Prostate gland (tissue), 2 donors: ENCODE results near the gene PPP1R11. TPM values are rescaled to one million over a fixed set of nuclear protein-coding genes. Genes with fewer than 3 reads are reported as not detected.
A peak's percentile ranks its signal among the peaks of the same experiment; 100 is the strongest.

ENCODE experiments used
- DNase-seq: peaks from one replicate; pipeline ENCODE4 v3.0.0-alpha.2; 2019; ENCODE audit warnings: low spot score
- H3K27ac ChIP-seq, 2 donors: fragments of 200-600 bp; sonication (generic); 2 replicates each; pipeline ENCODE4 v1.5.1; 2017 to 2019
- H3K27me3 ChIP-seq: fragments of 200-600 bp; sonication (generic); replicated peaks from 2 replicates; pipeline ENCODE4 v1.5.1; 2019; ENCODE audit not compliant: insufficient read depth
- H3K36me3 ChIP-seq, 2 donors: fragments of 200-600 bp; sonication (generic); 1 replicate in 1 of 2; 2 replicates in 1 of 2; pipeline versions ENCODE4 v1.5.1 to v1.8.1; 2017 to 2019
- H3K4me1 ChIP-seq: fragments of 200-600 bp; sonication (generic); replicated peaks from 2 replicates; pipeline ENCODE4 v1.5.1; 2019
- H3K4me3 ChIP-seq, 2 donors: fragments of 200-600 bp; sonication (generic); 2 replicates each; pipeline ENCODE4 v1.5.1; 2017 to 2019
- H3K9me3 ChIP-seq: fragments of 200-600 bp; sonication (generic); 2 replicates; pipeline ENCODE4 v1.5.1; 2017
- POLR2A ChIP-seq: fragments of 450-650 bp; IDR thresholded peaks from one replicate; pipeline ENCODE4 v1.6.1; 2016; ENCODE audit warnings: antibody characterized with exemption, mild to moderate bottlenecking
- POLR2AphosphoS5 ChIP-seq: sonication (generic); formaldehyde crosslinking; IDR thresholded peaks from one replicate; pipeline ENCODE4 v1.6.1; 2017; ENCODE audit warnings: antibody characterized with exemption
- WGBS: methylation state at CpG from one replicate; pipeline ENCODE4 v1.1.5; 2018; 5-methylcytosine and 5-hydroxymethylcytosine counted together
- intact Hi-C: fragments of 100-400 bp; cut with DNase I; formaldehyde crosslinking; loops from one replicate; pipeline ENCODE4 v1.14.2; 2022
- total RNA-seq, 2 donors: library from RNA; depleted of rRNA; stranded (reverse); fragments of >200 nt; gene quantifications; one replicate each; pipeline ENCODE4 v1.1.0, GENCODE V29; 2016
- TF ChIP-seq, protein P1 (sequence below), 4 experiments: fragments of 200-600 bp in 2 of 4; fragments of 450-650 bp in 2 of 4; sonication (generic) in 2 of 4; IDR thresholded peaks; 1 replicate in 3 of 4; 2 replicates in 1 of 4; pipeline ENCODE4 v1.5.1; 2016 to 2019; ENCODE audit warnings: antibody characterized with exemption in 4 of 4, mild to moderate bottlenecking in 2 of 4, moderate library complexity in 2 of 4

Gene PPP1R11
- total RNA-seq, 2 donors from 2014 or later = 49.7 to 59.3 TPM

DNA sequence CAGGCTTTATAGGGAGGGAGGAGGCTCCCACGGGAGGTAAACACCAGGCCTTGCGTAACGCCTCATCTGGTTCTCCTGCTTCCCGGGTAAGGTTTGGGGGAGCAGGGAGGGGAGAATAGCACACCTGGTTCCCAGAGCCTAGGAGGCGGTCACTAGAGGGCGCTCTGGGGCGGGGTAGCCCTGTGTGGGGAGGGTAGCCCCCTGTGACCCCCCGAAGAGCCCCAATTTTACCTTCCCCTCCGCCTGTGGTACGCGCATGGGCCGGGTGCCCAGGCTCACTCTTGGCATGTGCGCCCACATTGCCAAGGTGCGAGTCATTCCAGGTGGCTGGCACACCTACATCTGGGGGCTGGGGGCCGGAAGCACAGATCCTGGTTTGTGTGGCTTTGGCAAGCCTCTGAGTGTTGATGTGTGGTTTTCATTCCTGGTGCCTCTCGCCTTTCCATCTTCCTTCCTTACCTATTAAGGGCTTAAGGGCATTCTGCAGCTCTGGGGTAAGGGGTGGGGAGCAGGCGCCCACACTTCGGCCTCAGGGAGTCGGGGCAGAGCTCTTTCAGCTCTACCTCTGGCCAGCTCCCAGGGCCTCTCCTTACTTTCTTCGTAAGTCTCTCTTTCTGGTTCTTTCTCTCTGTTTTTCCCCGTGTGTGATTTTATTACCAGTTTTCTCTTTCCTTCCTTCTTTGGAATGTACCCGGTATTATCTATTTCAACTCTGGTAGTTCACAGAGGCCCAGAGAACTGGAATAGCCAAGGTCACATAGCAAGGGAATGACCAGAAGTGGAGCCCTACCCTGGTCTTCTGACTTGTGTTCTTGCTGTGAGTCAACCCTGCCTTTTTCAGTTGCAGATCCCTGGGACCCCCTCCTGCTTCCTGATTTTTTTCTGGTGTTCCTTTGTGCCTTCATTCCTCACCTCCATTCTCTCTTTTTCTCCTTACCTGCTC is 9.1 kb downstream of the PPP1R11 start:
- peak overlapping the region; percentile 77 to 88 for H3K27ac ChIP-seq
- intact Hi-C loops = no loop called here
- WGBS = 19% methylated on average over 22 of the region's 22 CpGs
- H3K4me1 ChIP-seq = no peaks in the 10 kb centered on the region
- no peaks in the 10 kb centered on the region for H3K36me3 ChIP-seq
- no peaks in the 10 kb centered on the region for H3K27me3 ChIP-seq
- peak; percentile 93 for DNase-seq
- TF ChIP-seq POLR2A = no peak
- peak; percentile 97 for TF ChIP-seq POLR2AphosphoS5
- TF ChIP-seq, protein P1, sequence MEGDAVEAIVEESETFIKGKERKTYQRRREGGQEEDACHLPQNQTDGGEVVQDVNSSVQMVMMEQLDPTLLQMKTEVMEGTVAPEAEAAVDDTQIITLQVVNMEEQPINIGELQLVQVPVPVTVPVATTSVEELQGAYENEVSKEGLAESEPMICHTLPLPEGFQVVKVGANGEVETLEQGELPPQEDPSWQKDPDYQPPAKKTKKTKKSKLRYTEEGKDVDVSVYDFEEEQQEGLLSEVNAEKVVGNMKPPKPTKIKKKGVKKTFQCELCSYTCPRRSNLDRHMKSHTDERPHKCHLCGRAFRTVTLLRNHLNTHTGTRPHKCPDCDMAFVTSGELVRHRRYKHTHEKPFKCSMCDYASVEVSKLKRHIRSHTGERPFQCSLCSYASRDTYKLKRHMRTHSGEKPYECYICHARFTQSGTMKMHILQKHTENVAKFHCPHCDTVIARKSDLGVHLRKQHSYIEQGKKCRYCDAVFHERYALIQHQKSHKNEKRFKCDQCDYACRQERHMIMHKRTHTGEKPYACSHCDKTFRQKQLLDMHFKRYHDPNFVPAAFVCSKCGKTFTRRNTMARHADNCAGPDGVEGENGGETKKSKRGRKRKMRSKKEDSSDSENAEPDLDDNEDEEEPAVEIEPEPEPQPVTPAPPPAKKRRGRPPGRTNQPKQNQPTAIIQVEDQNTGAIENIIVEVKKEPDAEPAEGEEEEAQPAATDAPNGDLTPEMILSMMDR (IDR thresholded peaks at IDR 0.05) = peak; percentile 22 to 73 (median 58)
- peak overlapping the region; percentile 55 to 57 for H3K4me3 ChIP-seq
- no peaks in the 10 kb centered on the region for H3K9me3 ChIP-seq

DNA sequence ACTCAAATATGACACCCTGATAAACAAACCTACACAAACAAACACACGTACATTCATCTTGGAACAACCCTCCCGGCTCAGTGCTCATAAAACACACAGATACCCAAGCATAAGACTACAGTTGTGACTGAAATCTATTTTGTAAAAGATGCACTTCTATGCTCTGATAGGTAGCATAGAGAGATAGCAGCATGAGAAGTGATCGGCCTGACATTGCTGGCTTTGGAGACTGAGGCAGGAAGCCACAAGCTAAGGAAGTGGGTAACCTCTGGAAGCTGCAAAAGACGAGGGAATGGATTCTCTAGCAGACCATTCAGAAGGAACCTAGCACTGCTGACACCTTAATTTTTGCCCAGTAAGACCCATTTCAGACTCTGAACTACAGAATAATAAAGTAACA is 10.2 kb downstream of the PPP1R11 start:
- Histone ChIP-seq H3K27ac (peak overlapping the region in 1 of 2 donors; percentile 88), H3K9me3 (no peaks in the 10 kb centered on the region), H3K36me3 (no peaks in the 10 kb centered on the region), H3K4me3 (no peak overlapping the region), H3K27me3 (no peaks in the 10 kb centered on the region), H3K4me1 (no peaks in the 10 kb centered on the region)
- no peak for DNase-seq
- 32% methylated on average over 4 of the region's 4 CpGs for WGBS
- TF ChIP-seq, protein P1 (IDR thresholded peaks at IDR 0.05) = no peak
- TF ChIP-seq POLR2AphosphoS5 (no peak), POLR2A (no peak)
- intact Hi-C loops = no loop called here

DNA sequence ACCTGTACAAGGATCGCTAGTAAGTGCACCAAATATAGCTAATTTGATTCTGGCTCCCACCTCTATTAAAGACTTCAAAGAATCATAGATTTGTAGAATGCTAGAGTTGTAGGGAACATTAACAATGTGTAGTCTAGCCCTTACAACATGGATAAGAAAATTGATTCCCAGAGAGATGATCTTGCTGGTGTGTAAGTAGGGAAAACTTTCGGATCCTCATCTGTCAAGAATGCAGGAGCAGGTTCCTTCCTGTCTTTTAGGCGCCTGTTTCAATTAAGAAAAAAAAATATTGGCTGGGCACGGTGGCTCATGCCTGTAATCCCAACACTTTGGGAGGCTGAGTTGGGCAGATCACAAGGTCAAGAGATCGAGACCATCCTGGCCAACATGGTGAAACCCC is 20.9 kb downstream of the PPP1R11 start:
- Histone ChIP-seq H3K27ac (no peak overlapping the region), H3K27me3 (no peaks in the 10 kb centered on the region)
- WGBS = 81% methylated on average over 5 of the region's 5 CpGs

DNA sequence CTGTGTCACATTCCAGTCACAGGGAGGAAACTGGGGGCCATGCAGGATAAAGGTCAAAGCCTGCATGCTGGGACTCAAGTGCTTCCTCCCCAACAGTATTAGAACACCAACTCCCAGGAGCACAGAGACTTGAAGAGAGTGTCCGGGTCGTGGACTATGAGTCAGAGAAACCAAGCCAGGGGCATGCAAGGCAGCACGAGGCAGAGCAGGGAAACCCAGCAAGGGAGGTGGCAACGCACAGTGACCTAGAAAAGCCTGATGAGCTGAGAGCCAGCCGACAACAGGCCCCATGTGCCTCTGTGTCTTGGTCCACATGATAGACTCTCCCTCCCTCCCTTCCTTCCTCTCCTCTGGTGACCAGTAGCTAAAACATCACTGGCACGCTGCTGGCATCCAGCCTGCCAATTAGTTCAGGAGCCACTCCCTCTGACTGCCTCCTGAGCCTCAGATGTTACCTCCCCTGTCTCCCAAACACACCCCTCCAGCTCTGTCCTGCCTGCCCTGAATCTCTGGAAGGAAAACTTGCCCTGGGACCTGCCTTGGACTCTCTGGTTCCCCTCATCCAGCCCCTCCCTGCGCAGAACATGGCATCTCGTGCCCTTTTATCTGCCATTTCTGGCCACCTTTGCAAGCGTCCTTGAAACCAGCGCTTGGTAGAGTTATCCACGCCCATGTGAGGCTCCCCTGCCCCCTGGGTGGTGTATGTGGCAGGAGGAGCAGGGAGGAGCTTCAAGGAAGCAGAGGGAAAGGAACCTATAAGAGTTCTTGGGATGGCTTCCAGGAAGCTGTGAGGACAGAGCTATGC is 24.8 kb downstream of the PPP1R11 start:
- H3K27me3 ChIP-seq = no peaks in the 10 kb centered on the region
- no peak for DNase-seq
- H3K4me1 ChIP-seq = peaks cover 3% of the 10 kb centered on the region
- H3K9me3 ChIP-seq = no peaks in the 10 kb centered on the region
- no peaks in the 10 kb centered on the region for H3K36me3 ChIP-seq
- 62% methylated on average over 11 of the region's 11 CpGs for WGBS
- no peak overlapping the region for H3K27ac ChIP-seq
- no peak overlapping the region for H3K4me3 ChIP-seq
- intact Hi-C loops = no loop called here
- TF ChIP-seq POLR2AphosphoS5 (no peak), POLR2A (no peak)
- TF ChIP-seq, protein P1 (IDR thresholded peaks at IDR 0.05) = no peak

More for the DNA sequence above, 20.9 kb downstream of the PPP1R11 start:
- H3K4me3 ChIP-seq = no peak overlapping the region
- no peaks in the 10 kb centered on the region for H3K36me3 ChIP-seq
- TF ChIP-seq, protein P1 (IDR thresholded peaks at IDR 0.05) = no peak
- TF ChIP-seq POLR2AphosphoS5 = no peak
- TF ChIP-seq POLR2A = no peak
- H3K4me1 ChIP-seq = no peaks in the 10 kb centered on the region
- no peaks in the 10 kb centered on the region for H3K9me3 ChIP-seq
- DNase-seq = no peak
- intact Hi-C loops = no loop called here
